Activated naive CD8-positive, alpha-beta T cell treated with anti-CD3 and anti-CD28 coated beads for 36 hours (primary cell): ENCODE measurements around the gene BEST4. TPM values are rescaled to one million over a fixed set of nuclear protein-coding genes. Genes with fewer than 3 reads are reported as not detected.

Experiments used
- DNase-seq: peaks from one replicate; pipeline ENCODE4 v3.0.0; 2021
- H3K27ac Mint-ChIP-seq: one replicate; pipeline ENCODE4 v1.8.0; 2022; ENCODE audit warnings: mild to moderate bottlenecking, moderate library complexity, mixed read lengths
- H3K27me3 Mint-ChIP-seq: one replicate; pipeline ENCODE4 v1.8.0; 2022; ENCODE audit warnings: mild to moderate bottlenecking, mixed read lengths
- H3K36me3 Mint-ChIP-seq: one replicate; pipeline ENCODE4 v1.8.0; 2021; ENCODE audit warnings: mild to moderate bottlenecking, mixed read lengths
- H3K4me1 Mint-ChIP-seq: one replicate; pipeline ENCODE4 v1.8.0; 2021; ENCODE audit warnings: mixed read lengths
- H3K4me3 Mint-ChIP-seq: one replicate; pipeline ENCODE4 v1.8.0; 2022; ENCODE audit warnings: mild to moderate bottlenecking, moderate library complexity, mixed read lengths
- H3K9me3 Mint-ChIP-seq: one replicate; pipeline ENCODE4 v1.8.0; 2022; ENCODE audit warnings: mixed read lengths
- total RNA-seq, 2 experiments: library from RNA; stranded (reverse); gene quantifications; one replicate each; pipeline ENCODE4 v1.2.3, GENCODE V29; 2021

BEST4 gene
- total RNA-seq, 2 experiments from 2014 or later, result 1.5 to 1.8 TPM

- peak; percentile 88 for DNase-seq
Measured at GRCh38 chr1:44808938-44809917, 21.3 kb upstream of the BEST4 start.

GRCh38 chr1:44808063-44808937 lies 20.3 kb upstream of the BEST4 start, which contains the start of gene BTBD19:
BTBD19 (plus strand) TSS chr1:44808523; CDS start chr1:44808821, 298 bp downstream.
- H3K36me3 Mint-ChIP-seq, result peaks cover 32% of the 10 kb centered on the region
- peak within 1 kb of the TSS; percentile 74 for H3K4me3 Mint-ChIP-seq
- H3K9me3 Mint-ChIP-seq, result no peaks in the 10 kb centered on the region
- H3K27me3 Mint-ChIP-seq, result no peaks in the 10 kb centered on the region
- H3K27ac Mint-ChIP-seq, result peak within 1 kb of the TSS; percentile 99
- peak; percentile 87 for DNase-seq
- peaks cover 77% of the 10 kb centered on the region for H3K4me1 Mint-ChIP-seq

More at GRCh38 chr1:44808938-44809917, 21.3 kb upstream of the BEST4 start:
- Mint-ChIP-seq H3K4me3 (peak overlapping the region; percentile 74), H3K27ac (peak overlapping the region; percentile 99), H3K9me3 (no peaks in the 10 kb centered on the region), H3K36me3 (peaks cover 27% of the 10 kb centered on the region), H3K4me1 (peaks cover 73% of the 10 kb centered on the region), H3K27me3 (no peaks in the 10 kb centered on the region)

GRCh38 chr1:44807364-44808062 lies 19.5 kb upstream of the BEST4 start:
- peaks cover 39% of the 10 kb centered on the region for H3K36me3 Mint-ChIP-seq

GRCh38 chr1:44806704-44807363 lies 18.9 kb upstream of the BEST4 start, which contains the start of gene DYNLT4:
DYNLT4 (minus strand) TSS chr1:44807351; CDS start chr1:44806668, 683 bp downstream.
- Mint-ChIP-seq H3K27me3 (no peaks in the 10 kb centered on the region), H3K4me3 (peak within 1 kb of the TSS; percentile 74), H3K36me3 (peaks cover 45% of the 10 kb centered on the region), H3K27ac (peak within 1 kb of the TSS; percentile 99), H3K4me1 (peaks cover 85% of the 10 kb centered on the region), H3K9me3 (no peaks in the 10 kb centered on the region)
- DNase-seq, result no peak

More at GRCh38 chr1:44807364-44808062, 19.5 kb upstream of the BEST4 start:
- H3K4me1 Mint-ChIP-seq, result peaks cover 85% of the 10 kb centered on the region
- no peaks in the 10 kb centered on the region for H3K27me3 Mint-ChIP-seq
- peak; percentile 90 for DNase-seq
- H3K27ac Mint-ChIP-seq, result peak overlapping the region; percentile 99
- peak overlapping the region; percentile 74 for H3K4me3 Mint-ChIP-seq
- no peaks in the 10 kb centered on the region for H3K9me3 Mint-ChIP-seq

GRCh38 chr1:44806025-44806703 lies 18.2 kb upstream of the BEST4 start:
- Mint-ChIP-seq H3K36me3 (peaks cover 51% of the 10 kb centered on the region), H3K27ac (peak overlapping the region; percentile 99), H3K4me3 (peak overlapping the region; percentile 8), H3K27me3 (no peaks in the 10 kb centered on the region), H3K9me3 (no peaks in the 10 kb centered on the region), H3K4me1 (peaks cover 80% of the 10 kb centered on the region)
- no peak for DNase-seq

GRCh38 chr1:44805311-44806024 lies 17.5 kb upstream of the BEST4 start:
- H3K9me3 Mint-ChIP-seq, result no peaks in the 10 kb centered on the region
- peaks cover 56% of the 10 kb centered on the region for H3K36me3 Mint-ChIP-seq
- peaks cover 74% of the 10 kb centered on the region for H3K4me1 Mint-ChIP-seq
- peak overlapping the region; percentile 79 for H3K27ac Mint-ChIP-seq
- DNase-seq, result no peak
- H3K4me3 Mint-ChIP-seq, result peak overlapping the region; percentile 40
- no peaks in the 10 kb centered on the region for H3K27me3 Mint-ChIP-seq

GRCh38 chr1:44803312-44804095 lies 15.5 kb upstream of the BEST4 start:
- DNase-seq, result no peak
- no peaks in the 10 kb centered on the region for H3K9me3 Mint-ChIP-seq
- no peaks in the 10 kb centered on the region for H3K27me3 Mint-ChIP-seq
- H3K27ac Mint-ChIP-seq, result peak overlapping the region; percentile 79
- peak overlapping the region; percentile 84 for H3K4me3 Mint-ChIP-seq
- H3K36me3 Mint-ChIP-seq, result peaks cover 55% of the 10 kb centered on the region
- H3K4me1 Mint-ChIP-seq, result peaks cover 62% of the 10 kb centered on the region

DNA sequence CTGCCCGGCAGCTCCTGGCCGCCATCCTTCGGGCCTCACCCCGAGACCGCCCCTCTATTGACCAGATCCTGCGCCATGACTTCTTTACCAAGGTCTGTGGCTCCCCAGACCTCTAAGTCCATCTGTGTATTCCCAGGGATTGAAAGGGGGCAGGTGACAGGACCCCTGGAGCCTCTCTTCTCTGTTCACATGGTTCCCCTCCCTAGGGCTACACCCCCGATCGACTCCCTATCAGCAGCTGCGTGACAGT lies 15.0 kb upstream of the BEST4 start:
- no peak for DNase-seq
- Mint-ChIP-seq H3K4me1 (peaks cover 57% of the 10 kb centered on the region), H3K27ac (peak overlapping the region; percentile 79), H3K36me3 (peaks cover 54% of the 10 kb centered on the region), H3K4me3 (peak overlapping the region; percentile 84), H3K9me3 (no peaks in the 10 kb centered on the region), H3K27me3 (no peaks in the 10 kb centered on the region)

- no peaks in the 10 kb centered on the region for H3K27me3 Mint-ChIP-seq
- H3K36me3 Mint-ChIP-seq, result peaks cover 54% of the 10 kb centered on the region
- DNase-seq, result no peak
- no peaks in the 10 kb centered on the region for H3K9me3 Mint-ChIP-seq
- peak overlapping the region; percentile 79 for H3K27ac Mint-ChIP-seq
- H3K4me3 Mint-ChIP-seq, result peak overlapping the region; percentile 84
- peaks cover 52% of the 10 kb centered on the region for H3K4me1 Mint-ChIP-seq
Measured at GRCh38 chr1:44802306-44803061, 14.5 kb upstream of the BEST4 start.

- peak overlapping the region; percentile 84 for H3K4me3 Mint-ChIP-seq
- no peak for DNase-seq
- H3K36me3 Mint-ChIP-seq, result peaks cover 49% of the 10 kb centered on the region
- H3K9me3 Mint-ChIP-seq, result no peaks in the 10 kb centered on the region
- no peaks in the 10 kb centered on the region for H3K27me3 Mint-ChIP-seq
- peak overlapping the region; percentile 79 for H3K27ac Mint-ChIP-seq
- peaks cover 44% of the 10 kb centered on the region for H3K4me1 Mint-ChIP-seq
Measured at GRCh38 chr1:44801491-44802305, 13.7 kb upstream of the BEST4 start.

GRCh38 chr1:44799770-44800584 lies 12.0 kb upstream of the BEST4 start, which contains the start of gene PLK3:
PLK3 (plus strand) TSS chr1:44800377; CDS start chr1:44800464, 87 bp downstream.
- DNase-seq, result peak; percentile 98
- Mint-ChIP-seq H3K4me3 (peak within 1 kb of the TSS; percentile 84), H3K36me3 (peaks cover 43% of the 10 kb centered on the region), H3K27ac (peak within 1 kb of the TSS; percentile 100), H3K9me3 (no peaks in the 10 kb centered on the region), H3K27me3 (no peaks in the 10 kb centered on the region), H3K4me1 (peaks cover 36% of the 10 kb centered on the region)
